ENCODE measurements around the gene APLF.

Gene APLF

GRCh38 chr2:68612765-68613519 is 145.6 kb downstream of the APLF start:
- no peak for DNase-seq (ENCODE audit: low read depth, low spot score)
- TF ChIP-seq CTCF (IDR thresholded peaks at IDR 0.05; ENCODE audit: low read depth, low read length), result no peak
- no peak overlapping the region for H3K4me3 ChIP-seq (ENCODE audit: low read depth, low read length)
- in situ Hi-C loops (cut with HindIII; ENCODE audit: low sequenced_read_pairs), result no loop called here

- TF ChIP-seq CTCF (IDR thresholded peaks at IDR 0.05; ENCODE audit: low read depth, low read length), result no peak
- in situ Hi-C loops (cut with HindIII; ENCODE audit: low sequenced_read_pairs), result no loop called here
- no peak for DNase-seq (ENCODE audit: low read depth, low spot score)
- H3K4me3 ChIP-seq (ENCODE audit: low read depth, low read length), result no peak overlapping the region
These were observed 153.4 kb downstream of the APLF start for GRCh38 chr2:68620772-68621171.

- DNase-seq (ENCODE audit: low read depth, low spot score), result no peak
- in situ Hi-C loops (cut with HindIII; ENCODE audit: low sequenced_read_pairs), result no loop called here
- no peak overlapping the region for H3K4me3 ChIP-seq (ENCODE audit: low read depth, low read length)
- no peak for TF ChIP-seq CTCF (IDR thresholded peaks at IDR 0.05; ENCODE audit: low read depth, low read length)
These were observed 156.4 kb downstream of the APLF start for GRCh38 chr2:68623820-68624219.

- in situ Hi-C loops (cut with HindIII; ENCODE audit: low sequenced_read_pairs), result no loop called here
- DNase-seq (ENCODE audit: low read depth, low spot score), result no peak
- TF ChIP-seq CTCF (IDR thresholded peaks at IDR 0.05; ENCODE audit: low read depth, low read length), result no peak
- H3K4me3 ChIP-seq (ENCODE audit: low read depth, low read length), result no peak overlapping the region
These were observed 160.2 kb downstream of the APLF start for GRCh38 chr2:68627615-68628014.

Data from astrocyte of the spinal cord (primary cell).